ENCODE results near the gene RBPMS2.

DNA sequence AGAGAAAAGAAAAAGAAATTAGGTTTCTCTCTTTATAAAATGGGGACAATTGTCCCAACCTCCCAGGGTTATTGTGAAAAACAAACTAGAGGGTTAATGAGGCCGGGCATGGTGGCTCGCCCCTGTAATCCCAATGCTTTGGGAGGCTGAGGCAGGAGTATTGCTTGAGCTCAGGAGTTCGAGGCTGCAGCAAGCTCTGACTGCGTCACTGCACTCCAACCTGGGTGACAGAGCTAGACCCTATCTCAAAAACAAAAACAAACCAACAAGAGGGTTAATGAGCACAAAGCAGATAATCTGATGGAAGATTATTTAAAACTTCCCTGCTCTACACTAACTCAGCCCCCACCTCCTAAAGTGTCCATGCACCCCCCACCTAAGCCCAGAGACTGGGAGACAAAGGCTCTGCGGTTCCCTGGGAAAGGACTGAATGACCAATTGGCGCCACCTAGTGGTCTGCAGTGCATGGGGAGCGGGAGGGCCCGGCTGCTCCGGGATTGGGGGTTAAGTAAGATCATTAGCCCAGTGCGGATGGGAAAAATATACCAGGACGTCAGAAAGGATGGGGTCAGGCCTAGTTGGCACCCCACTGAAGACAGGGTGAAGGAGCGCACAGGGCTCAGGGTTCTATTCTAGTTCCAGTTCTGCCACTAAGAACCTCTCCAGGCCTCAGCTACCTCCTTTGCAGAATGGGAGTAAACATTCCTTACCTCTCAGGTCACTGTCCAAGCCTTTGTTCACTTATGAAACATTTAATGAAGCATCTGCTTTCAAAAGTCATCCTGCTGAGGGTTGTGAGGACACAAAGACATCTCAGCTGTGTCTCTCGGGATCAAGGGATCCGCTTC lies 34.5 kb upstream of the RBPMS2 start:
- TF ChIP-seq, protein P1, sequence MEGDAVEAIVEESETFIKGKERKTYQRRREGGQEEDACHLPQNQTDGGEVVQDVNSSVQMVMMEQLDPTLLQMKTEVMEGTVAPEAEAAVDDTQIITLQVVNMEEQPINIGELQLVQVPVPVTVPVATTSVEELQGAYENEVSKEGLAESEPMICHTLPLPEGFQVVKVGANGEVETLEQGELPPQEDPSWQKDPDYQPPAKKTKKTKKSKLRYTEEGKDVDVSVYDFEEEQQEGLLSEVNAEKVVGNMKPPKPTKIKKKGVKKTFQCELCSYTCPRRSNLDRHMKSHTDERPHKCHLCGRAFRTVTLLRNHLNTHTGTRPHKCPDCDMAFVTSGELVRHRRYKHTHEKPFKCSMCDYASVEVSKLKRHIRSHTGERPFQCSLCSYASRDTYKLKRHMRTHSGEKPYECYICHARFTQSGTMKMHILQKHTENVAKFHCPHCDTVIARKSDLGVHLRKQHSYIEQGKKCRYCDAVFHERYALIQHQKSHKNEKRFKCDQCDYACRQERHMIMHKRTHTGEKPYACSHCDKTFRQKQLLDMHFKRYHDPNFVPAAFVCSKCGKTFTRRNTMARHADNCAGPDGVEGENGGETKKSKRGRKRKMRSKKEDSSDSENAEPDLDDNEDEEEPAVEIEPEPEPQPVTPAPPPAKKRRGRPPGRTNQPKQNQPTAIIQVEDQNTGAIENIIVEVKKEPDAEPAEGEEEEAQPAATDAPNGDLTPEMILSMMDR (IDR thresholded peaks at IDR 0.05), result peak; percentile 93
- TF ChIP-seq EZH2 (IDR thresholded peaks at IDR 0.05; ENCODE audit: borderline replicate concordance, insufficient read depth, low read depth, low read length, poor library complexity, severe bottlenecking), result no peak

All from B cell (primary cell).